GM21423 (cell line): ENCODE results near the gene GORAB.

Experiments used
- ATAC-seq: cut with Tn5 transposase; IDR thresholded peaks from one replicate; pipeline ENCODE4 v1.9.1; 2021; ENCODE audit warnings: mild to moderate bottlenecking, moderate library complexity; ENCODE audit not compliant: unreplicated experiment

GORAB gene

DNA sequence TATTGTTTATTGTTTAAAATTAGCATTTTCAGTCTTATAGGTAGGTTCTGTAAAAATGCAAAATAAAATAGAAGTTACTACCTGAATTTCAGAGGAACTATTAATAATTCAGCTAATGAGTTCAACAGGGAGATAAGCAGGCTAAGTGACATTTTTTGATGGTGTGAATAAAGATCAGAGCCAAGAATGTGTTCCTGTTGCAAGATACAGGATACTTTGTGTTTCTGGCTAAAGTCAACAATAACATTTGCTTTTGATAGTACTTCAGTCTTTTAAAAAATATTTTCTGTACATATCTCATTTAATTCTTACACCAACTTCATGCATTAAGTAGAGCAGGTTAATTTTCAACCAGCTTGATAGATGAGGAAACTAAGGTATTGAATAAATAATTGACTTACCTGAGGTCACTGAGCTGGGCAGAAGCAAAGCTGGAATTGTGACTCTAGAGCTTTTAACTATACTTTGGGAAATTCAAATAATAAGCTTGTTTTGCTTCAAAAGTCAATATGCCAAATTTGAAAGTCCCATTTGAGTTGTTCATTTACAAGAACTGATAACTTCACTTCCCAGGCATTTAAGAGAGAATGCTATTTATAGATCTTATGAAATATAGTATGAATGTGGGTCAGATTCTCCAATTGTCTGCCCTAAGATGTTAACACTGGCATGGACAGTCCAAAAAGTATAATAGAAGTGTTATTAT is 6.0 kb downstream of the GORAB start:
- no peak for ATAC-seq

DNA sequence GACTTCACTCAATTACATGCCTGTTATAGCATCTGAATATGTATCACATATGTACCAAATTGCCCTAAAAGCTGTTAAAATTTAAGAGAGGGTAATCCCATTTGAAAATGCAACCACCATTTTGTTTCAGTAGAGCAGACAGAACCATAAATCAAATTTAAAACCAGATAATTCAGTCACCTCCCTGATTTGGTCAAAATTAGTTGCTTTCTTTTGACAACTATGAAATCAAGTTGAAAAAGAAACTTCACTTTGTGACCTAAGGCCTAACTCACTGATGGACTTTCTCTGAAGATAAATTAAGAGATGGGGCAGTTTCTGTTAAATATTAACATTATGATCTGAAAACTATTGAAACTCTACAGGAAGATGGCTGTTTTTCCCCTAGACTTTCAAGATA is 6.7 kb downstream of the GORAB start:
- no peak for ATAC-seq

DNA sequence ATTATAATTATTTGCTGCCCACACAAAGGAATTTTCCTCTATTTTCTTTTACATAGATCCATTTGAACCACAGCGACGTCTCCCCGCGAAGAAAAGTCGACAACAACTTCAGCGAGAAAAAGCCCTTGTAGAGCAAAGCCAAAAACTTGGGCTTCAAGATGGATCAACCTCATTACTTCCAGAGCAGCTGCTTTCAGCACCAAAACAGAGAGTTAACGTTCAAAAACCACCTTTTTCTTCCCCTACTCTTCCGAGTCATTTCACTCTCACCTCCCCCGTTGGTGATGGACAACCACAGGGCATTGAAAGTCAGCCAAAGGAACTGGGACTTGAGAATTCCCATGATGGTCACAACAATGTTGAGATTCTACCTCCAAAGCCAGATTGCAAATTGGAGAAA is 7.2 kb downstream of the GORAB start:
- ATAC-seq, result no peak

- no peak for ATAC-seq
These were observed 12.7 kb downstream of the GORAB start for GRCh38 chr1:170544624-170545023.

GRCh38 chr1:170545476-170545875 is 13.5 kb downstream of the GORAB start:
- ATAC-seq, result no peak

DNA sequence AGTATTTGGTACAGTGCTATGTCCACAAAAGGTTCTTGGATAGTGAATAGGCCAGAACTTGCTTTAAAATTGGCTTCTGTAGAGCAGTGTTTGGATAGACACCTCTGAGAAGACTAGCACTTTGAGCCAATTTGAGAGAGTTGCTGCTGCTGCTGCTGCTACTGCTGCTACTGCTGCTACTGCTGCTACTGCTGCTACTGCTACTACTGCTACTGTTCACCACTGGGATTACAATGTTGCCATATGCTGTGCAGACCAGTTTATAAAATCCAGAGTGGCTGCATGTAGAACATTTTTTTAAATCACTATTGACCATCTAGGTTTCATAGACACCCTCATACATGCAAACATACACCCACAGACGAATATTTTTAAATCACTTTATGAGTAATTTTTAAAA is 15.3 kb downstream of the GORAB start:
- no peak for ATAC-seq

- no peak for ATAC-seq
These were observed 16.5 kb downstream of the GORAB start for GRCh38 chr1:170548497-170548896.

- ATAC-seq, result no peak
These were observed 23.4 kb downstream of the GORAB start for GRCh38 chr1:170555370-170555769.

DNA sequence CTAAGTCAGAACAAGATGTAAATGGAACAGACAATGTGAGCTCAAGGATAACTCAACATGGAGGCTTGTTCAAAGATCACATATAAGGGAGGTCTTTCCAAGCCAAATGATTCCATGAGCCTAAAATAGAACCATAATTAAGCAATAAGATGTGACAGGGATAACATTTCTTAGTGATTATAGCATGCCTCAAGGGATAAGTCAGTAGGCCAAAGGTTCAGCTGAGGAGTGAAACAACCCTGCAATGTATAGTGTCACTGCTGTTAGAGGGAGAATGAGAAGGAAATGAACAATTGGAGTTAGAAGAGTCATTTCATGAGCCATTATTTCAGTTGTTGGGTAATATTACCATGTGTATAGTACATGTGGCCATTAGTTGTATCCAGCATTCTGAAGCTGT is 25.0 kb downstream of the GORAB start:
- no peak for ATAC-seq

GRCh38 chr1:170558731-170559130 is 26.8 kb downstream of the GORAB start:
- no peak for ATAC-seq

DNA sequence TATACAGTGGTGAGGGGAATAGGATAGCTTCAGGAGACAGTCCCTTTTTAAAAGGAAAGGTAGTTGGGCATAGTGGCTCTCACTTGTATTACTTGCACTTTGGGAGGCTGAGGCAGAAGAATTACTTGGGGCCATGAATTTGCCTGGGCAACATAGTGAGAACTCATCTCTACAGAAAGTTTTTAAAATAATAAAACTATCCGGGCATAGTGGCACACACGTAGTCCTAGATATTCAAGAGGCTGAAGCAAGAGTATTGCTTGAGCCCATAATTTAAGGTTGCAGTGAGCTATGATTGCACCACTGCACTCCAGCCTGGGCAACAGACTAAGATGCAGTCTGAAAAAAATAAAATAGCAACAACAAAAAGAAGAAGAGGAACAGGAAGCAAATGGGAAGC is 27.2 kb downstream of the GORAB start:
- no peak for ATAC-seq

DNA sequence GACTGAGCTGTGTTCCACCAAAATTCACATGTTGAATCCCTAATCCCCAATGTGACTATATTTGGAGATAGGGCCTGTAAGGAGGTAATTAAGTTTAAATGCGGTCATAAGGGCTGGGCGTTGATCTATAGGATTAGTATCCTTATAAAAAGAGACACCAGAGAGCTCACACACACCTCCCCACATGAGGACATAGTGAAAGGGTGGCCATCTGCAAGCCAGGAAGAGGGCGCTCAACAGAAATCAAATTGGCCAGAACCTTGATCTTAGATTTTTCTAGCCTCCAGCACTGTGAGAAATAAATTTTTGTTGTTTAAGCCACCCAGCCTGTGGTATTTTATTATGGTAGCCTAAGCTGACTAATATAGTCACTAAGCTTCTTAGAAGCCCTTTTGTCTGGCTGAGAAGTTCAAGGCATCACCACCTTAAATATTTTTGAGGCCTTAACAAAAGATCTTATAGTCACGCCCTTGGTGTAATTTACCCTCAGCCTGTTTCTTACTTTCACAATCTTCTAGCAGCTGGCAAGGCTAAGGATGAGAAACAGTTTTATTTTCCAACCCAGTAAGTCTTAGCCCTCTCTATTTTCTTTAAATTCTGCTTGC is 28.8 kb downstream of the GORAB start:
- no peak for ATAC-seq

DNA sequence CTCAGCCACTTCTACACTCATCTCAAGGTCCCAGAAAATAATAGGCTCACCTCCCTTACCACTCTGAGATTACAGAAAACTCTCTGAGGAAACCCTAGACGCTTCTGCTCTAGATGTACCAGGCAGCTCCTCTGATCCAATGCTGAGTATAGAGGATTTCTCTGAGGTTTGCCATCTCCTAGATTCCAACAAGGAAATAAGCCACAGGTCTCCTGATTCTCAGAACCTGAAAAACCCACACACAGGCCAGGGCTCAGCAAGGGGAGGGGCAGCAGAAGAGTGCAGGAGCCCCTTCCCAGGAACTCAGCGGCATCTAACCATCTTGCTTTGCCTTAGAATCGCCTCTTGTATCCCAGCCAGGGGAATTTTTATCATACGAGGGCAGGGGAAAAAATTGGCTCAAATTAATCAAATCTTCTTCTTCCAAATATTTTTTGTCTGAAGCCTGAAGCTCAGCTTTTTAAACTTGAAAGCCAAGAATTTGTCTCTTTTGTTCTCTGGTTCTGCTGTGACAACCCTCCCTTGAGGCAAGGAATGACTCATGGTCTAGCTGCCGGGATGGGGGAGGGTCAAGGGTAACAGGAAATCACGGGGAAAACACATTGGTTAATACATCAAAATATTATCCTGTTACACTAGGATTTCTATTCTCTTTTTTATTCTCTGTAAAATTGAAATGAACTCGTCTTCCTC is 30.8 kb downstream of the GORAB start:
- ATAC-seq, result no peak

- ATAC-seq, result no peak
These were observed 35.2 kb downstream of the GORAB start for GRCh38 chr1:170567214-170567613.

GRCh38 chr1:170568197-170568596 is 36.2 kb downstream of the GORAB start:
- ATAC-seq, result no peak

- ATAC-seq, result no peak
These were observed 45.0 kb downstream of the GORAB start for GRCh38 chr1:170576980-170577379.

- no peak for ATAC-seq
These were observed 46.4 kb downstream of the GORAB start for GRCh38 chr1:170578359-170578758.

- ATAC-seq, result no peak
These were observed 48.9 kb downstream of the GORAB start for GRCh38 chr1:170580636-170581440.

DNA sequence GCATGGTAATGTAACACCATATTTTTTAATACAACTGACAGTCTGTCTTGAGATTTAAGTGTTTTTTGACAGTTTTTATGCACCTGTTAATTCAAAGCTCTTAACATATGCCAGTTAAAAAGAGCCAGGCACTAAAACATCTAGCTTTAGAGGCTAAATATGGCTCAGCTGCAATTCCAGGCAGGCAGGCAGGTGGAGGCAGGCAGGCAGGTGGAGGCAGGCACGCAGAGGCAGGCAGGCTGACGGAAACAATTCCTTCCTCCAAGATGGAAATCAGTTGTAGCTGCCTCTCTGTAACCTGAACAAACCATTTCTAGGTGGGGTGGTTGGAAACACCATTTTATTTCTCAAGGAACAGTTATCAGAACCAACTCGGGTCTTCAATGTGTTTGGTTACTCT is 51.2 kb downstream of the GORAB start:
- ATAC-seq, result no peak

DNA sequence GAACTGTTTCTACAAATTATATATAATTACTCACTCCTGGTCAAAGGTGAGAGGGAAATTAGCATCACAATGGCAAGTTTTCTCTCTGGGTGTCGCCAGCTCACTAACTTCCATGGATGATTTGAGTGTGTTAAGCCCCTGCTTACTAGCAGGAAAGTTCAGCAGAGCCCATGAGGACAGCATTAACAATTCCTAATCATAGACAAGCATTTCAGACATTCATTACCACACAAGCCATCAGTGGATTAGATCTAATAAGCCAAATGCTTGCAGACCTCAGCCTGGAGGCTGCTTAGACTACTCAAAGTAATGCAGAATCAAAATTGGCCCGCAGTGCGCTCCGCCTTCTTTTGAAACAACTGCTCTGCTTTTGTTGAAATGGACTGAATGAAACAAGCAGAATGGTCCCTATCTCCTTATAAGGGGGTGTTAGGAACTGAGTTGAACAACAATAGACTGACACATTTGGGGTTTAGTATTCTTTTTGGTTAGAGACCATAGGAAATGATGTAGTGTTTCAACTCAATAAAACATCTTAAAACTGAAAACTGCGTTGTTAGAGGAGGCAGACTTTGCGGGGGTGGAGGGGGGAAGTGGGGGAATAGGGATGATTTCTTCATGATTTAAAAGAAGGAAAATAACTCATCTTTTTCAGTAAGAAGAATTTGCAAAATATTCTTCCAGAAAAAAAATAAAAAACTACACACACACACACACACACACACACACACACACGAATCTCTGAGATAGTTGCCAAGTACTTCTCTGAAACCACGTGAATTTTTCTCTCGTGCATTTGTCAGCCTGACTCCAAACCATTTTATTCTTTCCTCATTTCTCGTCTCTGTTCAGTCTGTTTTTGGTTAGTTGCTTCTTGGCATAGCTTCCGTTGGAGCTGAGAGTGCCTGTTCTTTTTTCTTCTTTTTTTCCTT is 54.6 kb downstream of the GORAB start:
- no peak for ATAC-seq

DNA sequence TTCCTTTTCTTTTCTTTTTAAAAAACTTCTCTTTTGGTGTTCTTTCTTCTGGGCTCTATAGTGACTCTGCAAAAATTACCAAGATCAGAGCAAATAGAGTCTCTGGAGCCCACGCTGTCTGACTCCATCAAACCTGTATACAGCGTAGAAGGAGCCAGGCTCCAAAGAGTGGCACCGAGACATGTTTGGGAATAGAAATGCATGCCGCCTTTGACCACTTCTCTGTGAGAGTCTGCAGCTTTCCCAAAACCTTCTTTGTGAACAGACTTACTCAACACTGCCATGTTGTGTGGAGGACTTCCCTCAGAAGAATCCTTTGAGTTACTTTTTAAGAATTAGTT is 55.3 kb downstream of the GORAB start:
- no peak for ATAC-seq
